Loucy (cell line): ENCODE data around the gene RGS6.

ENCODE experiments used
- H2AFZ ChIP-seq: fragments of 200-600 bp; sonication (generic); 2 replicates; pipeline ENCODE4 v1.6.0; 2016; ENCODE audit warnings: antibody characterized with exemption, mild to moderate bottlenecking, low read length, moderate library complexity
- H3F3A ChIP-seq: fragments of 200-600 bp; 2 replicates; pipeline ENCODE4 v1.6.0; 2016; ENCODE audit warnings: antibody characterized with exemption, low read depth, mild to moderate bottlenecking
- H3K27me3 ChIP-seq: fragments of 200-600 bp; sonication (generic); 2 replicates; pipeline ENCODE4 v1.6.1; 2014; ENCODE audit warnings: low read length, mild to moderate bottlenecking; ENCODE audit not compliant: insufficient read depth, poor library complexity, severe bottlenecking
- H3K36me3 ChIP-seq: fragments of 200-600 bp; sonication (generic); 2 replicates; pipeline ENCODE4 v1.6.1; 2016; ENCODE audit warnings: low read length; ENCODE audit not compliant: insufficient read depth
- H3K4me1 ChIP-seq: fragments of 200-600 bp; sonication (generic); 2 replicates; pipeline ENCODE4 v1.5.1; 2014; ENCODE audit warnings: low read length, mild to moderate bottlenecking; ENCODE audit not compliant: insufficient read depth, poor library complexity, severe bottlenecking
- H3K4me2 ChIP-seq: fragments of 200-600 bp; sonication (generic); 2 replicates; pipeline ENCODE4 v1.6.0; 2014; ENCODE audit warnings: antibody characterized with exemption, low read length, low read depth, mild to moderate bottlenecking; ENCODE audit not compliant: poor library complexity, severe bottlenecking
- H3K4me3 ChIP-seq: fragments of 200-600 bp; sonication (generic); 2 replicates; pipeline ENCODE4 v1.5.1; 2014; ENCODE audit warnings: low read length, mild to moderate bottlenecking, mixed read lengths; ENCODE audit not compliant: poor library complexity, severe bottlenecking
- H3K79me2 ChIP-seq: fragments of 200-600 bp; sonication (generic); 2 replicates; pipeline ENCODE4 v1.6.1; 2014; ENCODE audit warnings: low read length; ENCODE audit not compliant: insufficient read depth
- H3K9ac ChIP-seq: fragments of 200-600 bp; sonication (generic); 2 replicates; pipeline ENCODE4 v1.6.0; 2014; ENCODE audit warnings: mild to moderate bottlenecking, low read depth, low read length, moderate library complexity; ENCODE audit not compliant: poor library complexity, severe bottlenecking
- H3K9me2 ChIP-seq: fragments of 200-600 bp; sonication (generic); replicated peaks from 2 replicates; pipeline ENCODE4 v1.6.1; 2016; ENCODE audit warnings: low read depth, low read length, mixed read lengths
- H3K9me3 ChIP-seq: fragments of 200-600 bp; sonication (generic); 2 replicates; pipeline ENCODE4 v1.6.1; 2014; ENCODE audit warnings: mild to moderate bottlenecking, antibody characterized with exemption, low read length, low read depth; ENCODE audit not compliant: insufficient read depth
- H4K20me1 ChIP-seq: fragments of 200-600 bp; sonication (generic); 2 replicates; pipeline ENCODE4 v1.6.0; 2014; ENCODE audit warnings: antibody characterized with exemption, low read length, mild to moderate bottlenecking; ENCODE audit not compliant: insufficient read depth, poor library complexity, severe bottlenecking
- CTCF ChIP-seq: fragments of 200-600 bp; sonication (generic); conservative IDR thresholded peaks from 2 replicates; pipeline ENCODE4 v1.5.1; 2014; ENCODE audit warnings: mild to moderate bottlenecking, antibody characterized with exemption, low read length
- EZH2phosphoT487 ChIP-seq: fragments of 200-600 bp; IDR thresholded peaks from 2 replicates; pipeline ENCODE4 v1.6.1; 2018; ENCODE audit warnings: antibody characterized with exemption, mild to moderate bottlenecking, moderate library complexity, borderline replicate concordance

RGS6 gene

DNA sequence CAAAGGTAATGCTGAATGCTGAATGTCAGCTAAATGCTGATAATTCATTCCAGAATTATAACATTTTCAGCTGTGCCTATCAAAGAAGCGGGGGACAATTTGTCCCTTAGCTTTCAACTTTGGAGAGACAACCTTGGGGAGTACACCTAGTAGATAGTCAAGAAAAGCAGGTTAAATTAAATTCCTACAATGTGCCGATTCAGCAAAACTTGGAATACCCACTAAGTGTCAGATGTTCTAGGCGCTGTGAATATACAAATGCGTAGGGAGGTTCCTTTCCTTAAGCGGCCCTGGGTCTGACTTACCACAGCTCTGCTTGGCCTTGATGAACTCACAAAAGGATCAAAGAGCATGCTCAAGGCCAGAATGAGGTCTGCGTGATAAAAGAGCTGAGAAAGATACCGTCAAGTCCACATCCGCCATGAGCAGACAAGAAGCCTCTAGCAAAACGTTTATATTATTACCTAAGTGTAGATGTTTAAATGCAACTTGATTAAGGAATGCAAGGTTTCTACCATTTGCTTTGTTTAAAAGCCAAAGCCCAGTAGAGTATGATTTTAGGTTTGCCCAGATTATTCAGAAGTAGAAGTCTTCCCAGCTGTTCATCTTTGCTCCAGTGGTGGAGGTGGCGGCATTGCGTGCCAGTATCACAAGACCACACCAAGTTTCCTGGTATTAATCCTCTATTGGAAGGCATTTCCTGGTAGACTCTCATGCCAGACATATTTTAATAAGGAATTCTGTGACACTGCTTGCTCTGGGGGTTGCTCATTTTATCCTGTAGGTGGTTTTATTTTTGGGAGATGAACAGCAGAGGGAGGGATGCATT, 593.1 kb downstream of the RGS6 start:
- Histone ChIP-seq H4K20me1 (no peaks in the 10 kb centered on the region), H3K4me1 (peaks cover 81% of the 10 kb centered on the region), H3K9ac (peak overlapping the region; percentile 3), H3K4me3 (no peak overlapping the region), H3K79me2 (no peaks in the 10 kb centered on the region), H3K9me2 (no peaks in the 10 kb centered on the region), H3F3A (peaks cover 10% of the 10 kb centered on the region; the same call in 1 of the 2 replicates), H3K4me2 (peak overlapping the region; percentile 72), H3K36me3 (peaks cover 6% of the 10 kb centered on the region), H3K27me3 (no peaks in the 10 kb centered on the region), H3K9me3 (peaks cover 13% of the 10 kb centered on the region), H2AFZ (no peak overlapping the region)
- no peak for TF ChIP-seq EZH2phosphoT487
- TF ChIP-seq CTCF, result no peak

- peaks cover 4% of the 10 kb centered on the region; the same call in 1 of the 2 replicates for H3K9me3 ChIP-seq
- no peaks in the 10 kb centered on the region for H3K9me2 ChIP-seq
- H3K79me2 ChIP-seq, result no peaks in the 10 kb centered on the region
- H3K36me3 ChIP-seq, result no peaks in the 10 kb centered on the region; the same call in 1 of the 2 replicates
- H2AFZ ChIP-seq, result no peak overlapping the region
- no peak overlapping the region for H3K4me3 ChIP-seq
- peaks cover 58% of the 10 kb centered on the region for H3K4me1 ChIP-seq
- no peaks in the 10 kb centered on the region for H3K27me3 ChIP-seq
- no peak overlapping the region for H3K9ac ChIP-seq
- H4K20me1 ChIP-seq, result no peaks in the 10 kb centered on the region
- no peak for TF ChIP-seq EZH2phosphoT487
- no peak for TF ChIP-seq CTCF
- H3K4me2 ChIP-seq, result no peak overlapping the region
- peaks cover 5% of the 10 kb centered on the region; the same call in 1 of the 2 replicates for H3F3A ChIP-seq
Measured at GRCh38 chr14:72527591-72527990, 595.4 kb downstream of the RGS6 start.

GRCh38 chr14:72528059-72528862, 596.0 kb downstream of the RGS6 start:
- peaks cover 5% of the 10 kb centered on the region; the same call in 1 of the 2 replicates for H3F3A ChIP-seq
- H3K9me2 ChIP-seq, result no peaks in the 10 kb centered on the region
- no peak overlapping the region for H3K4me3 ChIP-seq
- H3K36me3 ChIP-seq, result no peaks in the 10 kb centered on the region; the same call in 1 of the 2 replicates
- no peak overlapping the region for H3K9ac ChIP-seq
- no peak for TF ChIP-seq EZH2phosphoT487
- TF ChIP-seq CTCF, result no peak
- no peaks in the 10 kb centered on the region for H4K20me1 ChIP-seq
- peaks cover 51% of the 10 kb centered on the region for H3K4me1 ChIP-seq
- H3K27me3 ChIP-seq, result no peaks in the 10 kb centered on the region
- peaks cover 10% of the 10 kb centered on the region; the same call in 1 of the 2 replicates for H3K9me3 ChIP-seq
- no peak overlapping the region for H2AFZ ChIP-seq
- H3K4me2 ChIP-seq, result no peak overlapping the region
- no peaks in the 10 kb centered on the region for H3K79me2 ChIP-seq
